RWPE2 (cell line): ENCODE data around the gene HTR4.

ENCODE experiments used
- ATAC-seq: fragments of 200-7000 bp; cut with Tn5 transposase; 3 replicates; pipeline ENCODE4 v1.9.1; 2021; ENCODE audit warnings: low read depth
- DNase-seq: peaks from one replicate; pipeline ENCODE4 v3.0.0-alpha.2; 2020; ENCODE audit warnings: low spot score
- H3K27ac ChIP-seq: fragments of 450-650 bp; 2 replicates; pipeline ENCODE4 v1.5.1; 2017; ENCODE audit warnings: mild to moderate bottlenecking; ENCODE audit not compliant: poor library complexity, severe bottlenecking
- H3K27me3 ChIP-seq: fragments of 250-450 bp; sonication (Bioruptor Pico); 2 replicates; pipeline ENCODE4 v1.5.1; 2021; ENCODE audit warnings: mild to moderate bottlenecking, moderate library complexity; ENCODE audit not compliant: insufficient read depth, poor library complexity, severe bottlenecking
- H3K36me3 ChIP-seq: fragments of 250-450 bp; sonication (Bioruptor Pico); 2 replicates; pipeline ENCODE4 v1.5.1; 2020; ENCODE audit warnings: low read depth, mild to moderate bottlenecking, moderate library complexity
- H3K4me1 ChIP-seq: fragments of 250-450 bp; sonication (Bioruptor Pico); 2 replicates; pipeline ENCODE4 v1.5.1; 2021; ENCODE audit warnings: mild to moderate bottlenecking, moderate library complexity; ENCODE audit not compliant: insufficient read depth, poor library complexity, severe bottlenecking
- H3K4me3 ChIP-seq: fragments of 250-450 bp; sonication (Bioruptor Pico); 2 replicates; pipeline ENCODE4 v1.5.1; 2021; ENCODE audit warnings: mild to moderate bottlenecking, moderate library complexity; ENCODE audit not compliant: severe bottlenecking
- H3K9me3 ChIP-seq: fragments of 250-450 bp; sonication (Bioruptor Pico); 2 replicates; pipeline ENCODE4 v1.5.1; 2021; ENCODE audit warnings: mild to moderate bottlenecking, moderate library complexity; ENCODE audit not compliant: severe bottlenecking
- TF ChIP-seq, protein P1 (sequence below): fragments of 450-650 bp; IDR thresholded peaks from one replicate; pipeline ENCODE4 v1.5.1; 2017; ENCODE audit warnings: mild to moderate bottlenecking, moderate library complexity; ENCODE audit not compliant: poor library complexity, severe bottlenecking

HTR4 gene

DNA sequence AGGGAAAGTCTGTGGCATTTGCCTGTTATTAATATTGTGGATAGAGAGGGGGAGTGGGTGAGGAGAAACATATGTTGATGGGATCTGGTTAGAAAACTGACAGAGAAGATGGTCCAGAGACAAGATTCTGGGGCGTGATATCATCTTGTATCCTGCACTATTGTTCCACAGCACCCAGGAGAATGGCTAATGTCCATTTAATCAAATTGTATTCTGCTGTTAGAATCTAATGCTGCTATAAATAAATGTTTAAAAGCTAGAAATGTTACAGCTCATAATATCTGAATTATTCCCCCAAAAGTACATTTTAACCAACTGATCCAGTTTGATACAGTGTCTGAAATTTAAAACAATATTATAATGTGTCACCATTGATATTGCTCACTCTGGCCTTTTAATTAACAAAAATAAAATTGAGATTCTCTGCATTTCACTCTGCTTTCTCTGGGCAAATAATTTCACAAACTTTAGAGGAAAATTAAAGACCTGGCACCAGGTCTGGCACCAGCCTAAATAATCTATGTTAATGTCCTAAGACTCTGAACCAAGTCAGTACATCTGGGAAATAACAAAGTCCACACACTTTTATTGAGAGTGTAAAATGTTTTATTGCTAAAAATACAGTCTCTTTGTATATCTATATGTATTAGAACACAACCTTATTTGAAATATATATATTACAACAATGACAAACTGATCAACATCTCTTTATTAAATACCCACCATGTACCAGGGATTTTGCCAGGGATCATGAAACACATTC, 18.8 kb downstream of the HTR4 start:
- Histone ChIP-seq H3K4me1 (no peaks in the 10 kb centered on the region), H3K4me3 (no peak overlapping the region), H3K36me3 (no peaks in the 10 kb centered on the region), H3K9me3 (no peaks in the 10 kb centered on the region), H3K27ac (no peak overlapping the region), H3K27me3 (peaks cover 3% of the 10 kb centered on the region)
- ATAC-seq: no peak
- TF ChIP-seq, protein P1, sequence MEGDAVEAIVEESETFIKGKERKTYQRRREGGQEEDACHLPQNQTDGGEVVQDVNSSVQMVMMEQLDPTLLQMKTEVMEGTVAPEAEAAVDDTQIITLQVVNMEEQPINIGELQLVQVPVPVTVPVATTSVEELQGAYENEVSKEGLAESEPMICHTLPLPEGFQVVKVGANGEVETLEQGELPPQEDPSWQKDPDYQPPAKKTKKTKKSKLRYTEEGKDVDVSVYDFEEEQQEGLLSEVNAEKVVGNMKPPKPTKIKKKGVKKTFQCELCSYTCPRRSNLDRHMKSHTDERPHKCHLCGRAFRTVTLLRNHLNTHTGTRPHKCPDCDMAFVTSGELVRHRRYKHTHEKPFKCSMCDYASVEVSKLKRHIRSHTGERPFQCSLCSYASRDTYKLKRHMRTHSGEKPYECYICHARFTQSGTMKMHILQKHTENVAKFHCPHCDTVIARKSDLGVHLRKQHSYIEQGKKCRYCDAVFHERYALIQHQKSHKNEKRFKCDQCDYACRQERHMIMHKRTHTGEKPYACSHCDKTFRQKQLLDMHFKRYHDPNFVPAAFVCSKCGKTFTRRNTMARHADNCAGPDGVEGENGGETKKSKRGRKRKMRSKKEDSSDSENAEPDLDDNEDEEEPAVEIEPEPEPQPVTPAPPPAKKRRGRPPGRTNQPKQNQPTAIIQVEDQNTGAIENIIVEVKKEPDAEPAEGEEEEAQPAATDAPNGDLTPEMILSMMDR: no peak
- no peak for DNase-seq

DNA sequence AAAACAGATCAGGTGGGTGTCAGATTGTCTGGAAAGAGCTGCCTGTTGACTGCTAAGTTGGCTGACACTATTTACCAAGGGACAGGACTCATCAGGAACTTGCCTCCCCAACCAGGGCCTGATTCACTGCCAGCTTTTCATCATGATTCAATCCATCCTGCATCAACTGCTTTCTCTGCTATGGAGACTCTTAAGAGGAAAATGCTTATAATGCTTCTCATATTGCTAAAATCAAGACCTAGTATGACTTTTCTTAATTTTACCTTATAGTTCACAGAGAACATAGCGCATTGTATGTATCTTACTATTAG, 21.3 kb downstream of the HTR4 start:
- TF ChIP-seq, protein P1: no peak
- H3K36me3 ChIP-seq: no peaks in the 10 kb centered on the region
- H3K4me3 ChIP-seq: no peak overlapping the region
- no peaks in the 10 kb centered on the region for H3K9me3 ChIP-seq
- ATAC-seq (no peak), DNase-seq (no peak)
- H3K27ac ChIP-seq: no peak overlapping the region
- no peaks in the 10 kb centered on the region for H3K27me3 ChIP-seq
- H3K4me1 ChIP-seq: no peaks in the 10 kb centered on the region

DNA sequence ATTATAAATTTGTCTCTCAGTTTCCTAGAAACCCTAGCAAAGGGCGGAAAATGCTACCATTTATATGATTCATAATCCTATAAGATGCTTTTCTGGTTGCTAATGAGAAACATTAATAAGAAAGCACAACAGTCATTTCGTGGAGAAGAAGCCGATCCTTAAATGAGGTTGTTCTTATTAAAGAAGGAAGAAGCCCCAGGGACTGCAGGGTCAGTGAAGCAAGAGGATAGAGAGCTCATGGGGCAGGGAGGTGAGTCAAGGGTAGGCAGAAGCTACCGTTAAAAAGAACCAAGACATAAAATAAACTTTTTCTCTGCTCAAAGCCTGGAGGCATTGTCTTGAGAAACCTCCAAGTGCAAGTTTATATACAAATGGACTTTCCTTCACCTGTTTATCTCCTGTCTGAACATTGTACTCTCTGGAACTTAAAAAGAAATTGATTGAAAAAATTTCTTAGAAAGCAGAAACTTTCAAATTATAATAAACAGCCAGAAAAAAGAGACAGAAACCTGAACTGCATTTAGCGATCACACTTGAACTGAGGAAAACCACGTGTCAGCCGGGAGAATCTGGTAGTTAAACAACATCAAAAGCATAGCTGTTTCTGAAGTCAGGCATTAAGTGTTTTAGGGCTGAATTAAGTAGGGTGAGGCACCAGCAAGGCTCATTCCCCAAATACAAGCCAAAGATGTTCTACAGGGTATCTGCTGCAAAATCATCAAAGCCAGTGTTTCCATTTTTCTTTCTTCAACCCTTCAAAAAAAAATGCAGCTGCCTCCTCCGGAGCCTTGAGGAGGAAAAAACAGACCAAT, 21.9 kb downstream of the HTR4 start:
- Histone ChIP-seq H3K36me3 (no peaks in the 10 kb centered on the region), H3K9me3 (no peaks in the 10 kb centered on the region), H3K4me1 (no peaks in the 10 kb centered on the region), H3K27me3 (no peaks in the 10 kb centered on the region), H3K27ac (no peak overlapping the region), H3K4me3 (no peak overlapping the region)
- DNase-seq (no peak), ATAC-seq (no peak)
- TF ChIP-seq, protein P1: no peak

DNA sequence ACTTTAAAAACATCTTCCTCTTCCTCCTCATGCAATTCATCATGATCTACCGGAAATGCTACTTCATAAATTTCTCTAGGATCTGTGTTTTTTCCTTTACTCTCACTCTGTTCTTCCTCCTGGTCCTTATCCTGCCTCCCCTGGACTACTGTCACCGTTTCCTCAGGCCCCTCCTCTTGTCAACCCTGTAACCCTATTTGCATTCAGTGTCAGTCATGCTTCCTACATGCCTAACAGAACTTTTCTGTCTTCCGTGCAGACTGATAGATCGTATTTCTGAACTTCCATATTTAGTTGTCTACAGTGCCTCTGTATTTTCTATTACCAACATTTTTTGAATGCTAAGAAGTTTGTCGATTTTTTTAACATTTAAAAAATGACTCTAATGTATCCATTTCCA, 27.3 kb downstream of the HTR4 start:
- DNase-seq (no peak), ATAC-seq (no peak)
- TF ChIP-seq, protein P1: no peak
- Histone ChIP-seq H3K27me3 (no peaks in the 10 kb centered on the region), H3K9me3 (no peaks in the 10 kb centered on the region), H3K4me1 (peaks cover 31% of the 10 kb centered on the region), H3K36me3 (no peaks in the 10 kb centered on the region), H3K27ac (no peak overlapping the region), H3K4me3 (no peak overlapping the region)
